AG04449 (cell line): ENCODE data around the gene NLRP14.

Experiments used
- CTCF ChIA-PET: fragments of 350-600 bp; formaldehyde crosslinking; extraction: SDS; loops from one replicate; lab custom pipeline; 2021; ENCODE audit warnings: antibody characterized with exemption; lab: Yijun Ruan, JAX
- POLR2A ChIA-PET: fragments of 400-600, 350-600 bp; formaldehyde crosslinking; extraction: SDS; loops from one replicate; lab custom pipeline; 2020; ENCODE audit warnings: antibody characterized with exemption, inconsistent platforms; lab: Yijun Ruan, JAX
- DNase-seq: peaks from one replicate; pipeline ENCODE4 v3.0.0-alpha.2; 2010; ENCODE audit warnings: low read depth, low spot score
- H3K4me3 ChIP-seq: 2 replicates; pipeline ENCODE4 v1.5.1; 2011; ENCODE audit warnings: low read depth, mild to moderate bottlenecking, control low read depth, low read length
- CTCF ChIP-seq: IDR thresholded peaks from one replicate; pipeline ENCODE4 v1.5.1; 2011; ENCODE audit warnings: mild to moderate bottlenecking, moderate library complexity, low read length, control low read depth, inconsistent platforms; ENCODE audit not compliant: insufficient read depth; ENCODE audit errors: missing control alignments

NLRP14 gene

GRCh38 chr11:7034019-7034418, 13.7 kb downstream of the NLRP14 start:
- no peak for TF ChIP-seq CTCF
- ChIA-PET CTCF (no interaction called here), POLR2A (no interaction called here)
- no peak overlapping the region for H3K4me3 ChIP-seq
- DNase-seq: no peak

GRCh38 chr11:7046474-7047175, 26.3 kb downstream of the NLRP14 start:
- peak; percentile 7 for DNase-seq
- ChIA-PET POLR2A (no interaction called here), CTCF (no interaction called here)
- no peak overlapping the region for H3K4me3 ChIP-seq
- TF ChIP-seq CTCF: no peak

GRCh38 chr11:7050191-7050590, 29.9 kb downstream of the NLRP14 start:
- DNase-seq: no peak
- POLR2A ChIA-PET: no interaction called here
- no peak overlapping the region for H3K4me3 ChIP-seq
- CTCF ChIA-PET: no interaction called here
- no peak for TF ChIP-seq CTCF

DNA sequence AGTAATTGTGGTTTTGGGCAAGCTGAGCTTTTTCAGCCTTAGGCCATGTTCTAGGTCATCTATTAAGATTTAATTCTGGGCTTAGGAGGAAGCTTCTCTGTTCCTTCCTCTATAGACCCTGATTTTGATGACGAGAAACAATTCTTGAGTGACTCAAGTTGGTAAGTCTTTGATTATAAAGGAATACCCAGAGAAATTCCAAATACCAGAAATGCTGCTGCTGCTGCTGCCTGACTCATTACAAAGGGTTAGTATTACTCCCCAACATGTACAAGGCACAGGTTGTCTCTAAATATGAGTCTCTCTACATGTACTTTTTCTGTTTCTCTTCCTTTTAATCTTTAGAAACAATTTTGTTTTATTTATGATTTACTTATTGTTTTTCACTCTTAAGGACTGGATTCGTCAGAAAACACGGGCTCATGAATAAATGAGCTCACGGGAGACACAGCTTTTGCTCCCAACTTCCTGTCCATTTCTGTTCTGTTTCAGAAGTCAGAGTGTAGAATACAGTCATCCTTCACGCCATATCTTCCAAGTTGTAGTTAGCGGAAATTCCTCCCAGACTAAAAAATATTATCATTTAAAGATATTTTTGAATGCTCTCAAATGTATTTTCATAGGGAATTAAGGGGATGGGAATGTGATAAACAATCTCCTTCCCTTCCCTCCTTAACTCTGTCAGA, 36.7 kb downstream of the NLRP14 start:
- ChIA-PET POLR2A (no interaction called here), CTCF (no interaction called here)
- no peak for DNase-seq
- TF ChIP-seq CTCF: no peak
- H3K4me3 ChIP-seq: no peak overlapping the region

DNA sequence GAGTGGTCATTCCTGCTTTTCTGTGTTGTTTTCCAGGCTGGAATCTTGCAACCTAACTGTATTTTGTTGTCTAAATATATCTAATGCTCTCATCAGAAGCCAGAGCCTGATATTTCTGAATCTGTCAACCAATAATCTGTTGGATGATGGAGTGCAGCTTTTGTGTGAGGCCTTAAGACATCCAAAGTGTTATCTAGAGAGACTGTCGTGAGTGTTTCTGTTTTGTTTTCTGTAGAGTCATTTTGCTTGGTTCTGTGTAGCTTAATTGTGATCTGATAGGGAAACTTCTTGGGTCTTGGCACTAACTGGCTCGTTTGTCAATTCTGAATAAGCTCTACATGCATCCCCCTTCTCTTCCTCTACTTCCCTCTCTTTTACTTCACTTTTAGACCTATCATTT, 37.4 kb downstream of the NLRP14 start:
- ChIA-PET POLR2A (no interaction called here), CTCF (no interaction called here)
- DNase-seq: no peak
- no peak for TF ChIP-seq CTCF
- no peak overlapping the region for H3K4me3 ChIP-seq

GRCh38 chr11:7060868-7061267, 40.6 kb downstream of the NLRP14 start:
- POLR2A ChIA-PET: interaction anchor here (0.6 kb wide), 1 partner anchor 158 kb away, joined by 3 read pairs; no protein-coding TSS in a partner anchor
- no peak for TF ChIP-seq CTCF
- CTCF ChIA-PET: no interaction called here
- no peak overlapping the region for H3K4me3 ChIP-seq
- peak; percentile 9 for DNase-seq
